HepG2 (cell line): Measurements from ENCODE around the gene SSU72. TPM values are rescaled to one million over a fixed set of nuclear protein-coding genes. Genes with fewer than 3 reads are reported as not detected.

Experiments
- BRD4 ChIP-seq: sonication (generic); formaldehyde crosslinking; IDR thresholded peaks from 2 replicates; pipeline ENCODE4 v1.4.0; 2020; ENCODE audit warnings: missing genetic modification reagents
- BRF2 ChIP-seq: sonication (generic); formaldehyde crosslinking; IDR thresholded peaks from 2 replicates; pipeline ENCODE4 v1.8.1; 2022; ENCODE audit warnings: mild to moderate bottlenecking, missing genetic modification reagents
- CHD4 ChIP-seq: fragments of 200-600 bp; sonication (generic); IDR thresholded peaks from 2 replicates; pipeline ENCODE4 v1.7.0; 2017; ENCODE audit warnings: mild to moderate bottlenecking, low read length, borderline replicate concordance
- TBP ChIP-seq: sonication (generic); formaldehyde crosslinking; IDR thresholded peaks from 2 replicates; pipeline ENCODE4 v1.5.0; 2020; ENCODE audit warnings: missing genetic modification reagents
- ZBTB33 ChIP-seq: sonication (generic); formaldehyde crosslinking; IDR thresholded peaks from 2 replicates; pipeline ENCODE4 v1.4.0; 2020; ENCODE audit warnings: missing genetic modification reagents
- ZNF142 ChIP-seq: sonication (generic); formaldehyde crosslinking; IDR thresholded peaks from 2 replicates; pipeline ENCODE4 v1.4.0; 2020; ENCODE audit warnings: missing genetic modification reagents
- ZNF552 ChIP-seq: sonication (generic); formaldehyde crosslinking; IDR thresholded peaks from 2 replicates; pipeline ENCODE4 v1.9.0; 2022; ENCODE audit warnings: missing genetic modification reagents, mild to moderate bottlenecking, borderline replicate concordance
- ZNF574 ChIP-seq: sonication (generic); formaldehyde crosslinking; IDR thresholded peaks from 2 replicates; pipeline ENCODE4 v1.4.0; 2020; ENCODE audit warnings: missing genetic modification reagents
- ZNF768 ChIP-seq: sonication (generic); formaldehyde crosslinking; IDR thresholded peaks from 2 replicates; pipeline ENCODE4 v1.4.0; 2020; ENCODE audit warnings: missing genetic modification reagents
- ZUFSP ChIP-seq: sonication (generic); formaldehyde crosslinking; IDR thresholded peaks from 2 replicates; pipeline ENCODE4 v1.9.0; 2021; ENCODE audit warnings: missing genetic modification reagents, mild to moderate bottlenecking, borderline replicate concordance
- polyA plus RNA-seq, 8 experiments: library from polyadenylated mRNA; depleted of rRNA in 3 of 8; stranded (reverse) in 7 of 8; unstranded in 1 of 8; fragments of >200 nt; fragmentation: Illumina TruSeq in 4 of 8; extraction: Trizol in 4 of 8; gene quantifications; 2 replicates each; pipeline versions ENCODE4 v1.2.1 to v1.2.3, GENCODE V29; 2011 to 2016; ENCODE audit warnings: low read depth in 4 of 8, missing spikeins in 1 of 8, mixed read lengths in 1 of 8; ENCODE audit not compliant: insufficient read depth in 1 of 8
- total RNA-seq, 5 experiments: library from RNA; depleted of rRNA; stranded (reverse); fragments of >200 nt; fragmentation: Illumina TruSeq; extraction: Trizol; gene quantifications; 2 replicates each; pipeline ENCODE4 v1.2.3, GENCODE V29; 2016; ENCODE audit warnings: low read depth in 1 of 5

The SSU72 gene
- total and polyA plus RNA-seq, 2 of the 13 experiments (the other 11 are each of a cell fraction or from before 2014, with no cell fraction given): 42.8 to 67.1 TPM

DNA sequence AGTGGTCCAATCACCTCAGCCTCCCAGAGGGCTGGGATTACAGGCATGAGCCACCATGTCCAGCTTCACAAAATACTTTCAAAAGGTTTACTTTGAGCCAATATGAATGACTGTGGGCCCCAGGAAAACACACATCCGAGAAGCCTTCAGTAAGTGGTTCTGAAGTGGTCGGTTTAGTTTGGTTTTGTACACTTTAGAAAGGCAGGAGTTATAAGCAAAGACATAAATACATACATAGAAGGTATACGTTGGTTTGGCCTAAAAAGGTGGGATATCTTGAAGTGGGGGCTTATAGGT lies 37.4 kb upstream of the SSU72 start (continued):
- TF ChIP-seq ZNF142 (CRISPR knock-in tag): no peak
- no peak for TF ChIP-seq ZUFSP (CRISPR knock-in tag)
- TF ChIP-seq TBP: no peak
- no peak for TF ChIP-seq BRF2 (CRISPR knock-in tag)
- TF ChIP-seq BRD4 (CRISPR knock-in tag): no peak
- TF ChIP-seq ZBTB33: no peak
- TF ChIP-seq ZNF768 (CRISPR knock-in tag): no peak
- no peak for TF ChIP-seq CHD4
- no peak for TF ChIP-seq ZNF574 (CRISPR knock-in tag)
- no peak for TF ChIP-seq ZNF552 (CRISPR knock-in tag)
